Activated B cell treated with CpG ODN at 0.5 μM for 24 hours (primary cell): ENCODE data around the gene SGPL1. TPM values are rescaled to one million over a fixed set of nuclear protein-coding genes. Genes with fewer than 3 reads are reported as not detected.

Source experiments
- ATAC-seq: fragments of 200-7000 bp; cut with Tn5 transposase; one replicate; pipeline ENCODE4 v1.10.0; 2021; ENCODE audit warnings: low read depth, mild to moderate bottlenecking, moderate library complexity
- CTCF ChIA-PET: fragments of 350-600 bp; sonication (Branson Sonifier 250); formaldehyde crosslinking; loops from one replicate; lab custom pipeline; 2021; ENCODE audit warnings: antibody characterized with exemption; lab: Charles Lee
- POLR2A ChIA-PET: fragments of 350-600 bp; sonication (Branson Sonifier 250); formaldehyde crosslinking; loops from one replicate; lab custom pipeline; 2021; ENCODE audit warnings: antibody characterized with exemption; lab: Charles Lee
- DNase-seq: peaks from one replicate; pipeline ENCODE4 v3.0.0; 2022
- H3K27ac Mint-ChIP-seq: one replicate; pipeline ENCODE4 v1.8.0; 2020; ENCODE audit warnings: mixed read lengths
- H3K27me3 Mint-ChIP-seq: one replicate; pipeline ENCODE4 v1.8.0; 2021; ENCODE audit warnings: mixed read lengths
- H3K36me3 Mint-ChIP-seq: one replicate; pipeline ENCODE4 v1.8.0; 2021; ENCODE audit warnings: low read depth, mixed read lengths
- H3K4me1 Mint-ChIP-seq: one replicate; pipeline ENCODE4 v1.8.0; 2021; ENCODE audit warnings: mixed read lengths
- H3K4me3 Mint-ChIP-seq: one replicate; pipeline ENCODE4 v1.8.0; 2020; ENCODE audit warnings: mild to moderate bottlenecking, mixed read lengths
- H3K9me3 Mint-ChIP-seq: one replicate; pipeline ENCODE4 v1.8.0; 2020; ENCODE audit warnings: mixed read lengths
- CTCF ChIP-seq: fragments of 200-600 bp; IDR thresholded peaks from one replicate; pipeline ENCODE4 v1.8.0; 2022; ENCODE audit warnings: antibody characterized with exemption, mild to moderate bottlenecking
- intact Hi-C: fragments of 100-400 bp; cut with micrococcal nuclease; formaldehyde crosslinking; loops from one replicate; pipeline ENCODE4 v1.15.1; 2024
- total RNA-seq: library from RNA; stranded (reverse); gene quantifications from 2 replicates; pipeline ENCODE4 v1.2.3, GENCODE V29; 2022

Gene SGPL1
- total RNA-seq, 1 donor from 2014 or later: 36.3 TPM

DNA sequence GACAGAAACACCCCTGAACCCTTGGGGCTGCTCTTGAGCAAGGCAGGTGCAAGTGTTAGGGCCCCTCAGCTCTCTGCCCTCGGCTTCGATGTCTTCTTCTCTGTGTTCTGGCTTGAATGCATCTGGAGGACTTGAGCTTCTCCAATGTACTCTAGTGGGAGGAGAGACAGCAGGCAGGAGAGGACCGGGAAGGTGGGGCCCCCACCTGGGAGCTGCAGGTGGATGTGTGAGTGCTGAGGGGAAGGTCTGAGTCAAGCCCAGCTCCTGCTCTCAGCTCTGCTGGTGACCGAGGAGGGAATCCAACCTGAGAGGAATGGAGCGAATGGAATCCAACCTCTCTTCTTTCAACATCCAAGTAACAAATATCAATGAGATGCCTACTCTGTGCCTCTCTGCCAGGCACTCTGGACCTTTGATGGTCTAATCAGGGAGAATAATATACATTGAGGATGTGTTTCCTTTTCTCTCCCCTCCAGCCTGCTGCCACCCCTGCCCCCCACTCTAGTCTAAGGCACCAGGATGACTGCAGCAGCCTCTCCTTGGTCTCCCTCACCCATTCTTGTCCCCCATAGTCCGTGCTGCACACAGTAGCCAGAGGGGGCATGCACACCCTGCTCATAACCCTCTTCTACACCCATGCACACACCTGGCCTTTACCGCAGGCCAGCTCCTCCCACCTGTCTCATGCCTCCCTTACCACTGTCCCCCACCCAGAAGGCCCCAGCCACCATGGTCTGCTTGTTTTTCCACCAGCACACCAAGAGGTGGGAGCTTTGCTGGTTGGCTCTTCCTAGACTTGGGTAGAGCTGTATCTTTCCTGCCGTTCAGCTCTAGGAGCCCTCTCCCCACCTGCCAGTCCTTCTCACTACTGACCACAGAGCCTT lies 44.2 kb upstream of the SGPL1 start:
- no peak for DNase-seq
- no peak for ATAC-seq
- H3K9me3 Mint-ChIP-seq: peaks cover 5% of the 10 kb centered on the region
- H3K4me3 Mint-ChIP-seq: no peak overlapping the region
- no peaks in the 10 kb centered on the region for H3K4me1 Mint-ChIP-seq
- CTCF ChIA-PET: no interaction called here
- no peaks in the 10 kb centered on the region for H3K36me3 Mint-ChIP-seq
- POLR2A ChIA-PET: no interaction called here
- no peak overlapping the region for H3K27ac Mint-ChIP-seq
- intact Hi-C loops: no loop called here
- no peak for TF ChIP-seq CTCF
- H3K27me3 Mint-ChIP-seq: no peaks in the 10 kb centered on the region

GRCh38 chr10:70772627-70773026 lies 43.1 kb upstream of the SGPL1 start:
- CTCF ChIA-PET: no interaction called here
- no peak for DNase-seq
- H3K4me3 Mint-ChIP-seq: no peak overlapping the region

DNA sequence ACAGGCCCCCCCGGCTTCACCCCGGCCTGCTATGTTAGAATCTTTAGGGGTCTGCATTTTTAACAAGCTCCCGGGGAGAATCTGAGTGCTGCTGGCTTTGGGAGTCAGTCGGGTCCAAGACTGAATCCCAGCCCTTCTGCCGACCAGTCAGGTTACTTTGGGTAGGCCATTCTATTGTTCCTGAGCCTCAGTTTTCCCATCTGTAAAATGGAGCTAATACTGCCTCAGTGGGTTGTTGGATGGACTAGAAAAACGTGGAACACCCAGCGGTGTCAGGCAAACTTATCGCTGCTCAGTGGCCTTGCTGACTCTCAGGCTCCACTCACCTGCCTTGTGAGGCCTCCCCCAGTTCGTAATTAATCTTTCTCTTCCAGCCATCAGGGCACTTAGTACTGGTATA lies 42.3 kb upstream of the SGPL1 start:
- H3K36me3 Mint-ChIP-seq: no peaks in the 10 kb centered on the region
- H3K27me3 Mint-ChIP-seq: no peaks in the 10 kb centered on the region
- intact Hi-C loops: no loop called here
- H3K4me1 Mint-ChIP-seq: no peaks in the 10 kb centered on the region
- no peak overlapping the region for H3K27ac Mint-ChIP-seq
- DNase-seq (no peak), ATAC-seq (no peak)
- no peak for TF ChIP-seq CTCF
- H3K9me3 Mint-ChIP-seq: no peaks in the 10 kb centered on the region
- no peak overlapping the region for H3K4me3 Mint-ChIP-seq
- ChIA-PET CTCF (no interaction called here), POLR2A (no interaction called here)

More at GRCh38 chr10:70772627-70773026, 43.1 kb upstream of the SGPL1 start:
- H3K27me3 Mint-ChIP-seq: no peaks in the 10 kb centered on the region
- no peaks in the 10 kb centered on the region for H3K4me1 Mint-ChIP-seq
- intact Hi-C loops: no loop called here
- H3K36me3 Mint-ChIP-seq: no peaks in the 10 kb centered on the region
- no peak for TF ChIP-seq CTCF
- no peak overlapping the region for H3K27ac Mint-ChIP-seq
- ATAC-seq: no peak
- no peaks in the 10 kb centered on the region for H3K9me3 Mint-ChIP-seq
- POLR2A ChIA-PET: no interaction called here

DNA sequence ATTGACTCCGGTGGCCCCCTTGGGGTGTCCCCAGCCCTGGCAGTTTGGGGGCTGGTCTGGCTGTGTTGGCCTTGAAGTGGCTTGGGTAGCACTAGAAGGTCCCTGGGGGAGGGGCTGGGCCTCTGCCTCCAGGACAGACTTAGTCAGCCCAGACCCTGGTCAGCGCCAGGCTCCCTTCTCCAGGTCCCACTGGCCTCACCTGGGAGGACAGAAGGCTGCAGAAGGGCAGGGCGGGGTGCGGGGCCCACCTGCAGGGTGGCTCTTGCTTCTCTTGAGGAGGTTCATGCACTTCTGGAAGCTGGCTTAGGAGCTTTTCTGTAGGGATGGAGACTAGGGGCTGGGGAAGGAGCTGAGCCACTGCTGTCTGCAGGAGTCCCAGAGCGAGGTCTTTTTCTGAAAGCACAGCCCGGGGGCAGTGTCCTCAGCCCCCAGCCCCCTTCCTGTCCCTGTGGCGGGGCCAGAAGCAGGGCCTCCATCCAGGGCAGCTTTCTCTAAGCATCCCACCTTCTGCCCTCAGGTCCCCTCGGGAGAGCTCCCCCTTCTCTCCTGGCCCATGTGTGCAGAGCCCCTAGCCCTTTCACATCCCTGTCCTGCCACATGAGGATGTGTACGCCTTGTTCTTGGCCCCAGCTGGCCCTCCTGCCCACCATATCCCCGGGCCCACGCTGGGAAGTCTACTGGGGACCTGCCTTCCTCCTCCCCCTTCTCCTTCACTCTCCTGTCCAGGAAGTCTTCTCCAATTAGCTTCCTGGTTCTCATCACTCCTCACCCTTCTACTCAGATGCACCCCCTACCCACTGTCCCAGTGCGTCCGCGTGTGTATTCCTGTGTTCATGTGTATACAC lies 41.6 kb upstream of the SGPL1 start:
- Mint-ChIP-seq H3K27me3 (no peaks in the 10 kb centered on the region), H3K36me3 (no peaks in the 10 kb centered on the region), H3K27ac (no peak overlapping the region), H3K9me3 (no peaks in the 10 kb centered on the region), H3K4me1 (no peaks in the 10 kb centered on the region), H3K4me3 (no peak overlapping the region)
- TF ChIP-seq CTCF: no peak
- ATAC-seq: no peak
- POLR2A ChIA-PET: no interaction called here
- CTCF ChIA-PET: no interaction called here
- no peak for DNase-seq
- intact Hi-C loops: no loop called here
